Embryonic facial prominence (tissue), 1 donor: Measurements from ENCODE around the gene PRIMPOL.

Source experiments
- DNase-seq: peaks from one replicate; pipeline ENCODE4 v3.0.0-alpha.2; 2016; ENCODE audit errors: extremely low spot score

Gene PRIMPOL

DNA sequence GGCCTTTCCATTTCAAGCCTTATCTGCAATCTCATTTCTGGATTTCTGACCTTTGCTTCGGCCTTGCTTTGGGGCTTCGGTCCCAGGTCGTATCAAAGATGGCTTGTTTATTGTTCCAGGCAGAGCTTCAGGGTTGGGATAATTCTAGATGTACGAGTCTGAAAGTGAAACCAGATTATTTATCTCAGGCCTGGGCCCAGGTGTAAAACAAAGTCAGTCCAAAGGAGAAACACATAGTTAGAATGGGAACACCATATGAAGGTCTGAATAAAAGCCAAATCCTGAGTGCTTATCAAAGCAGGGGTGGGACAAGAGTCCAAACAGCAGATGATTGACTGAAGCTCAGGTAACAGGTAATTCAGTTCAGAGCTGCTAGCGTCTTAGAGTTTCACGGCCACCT lies 17.1 kb downstream of the PRIMPOL start:
- DNase-seq: no peak

GRCh38 chr4:184668096-184668495 lies 18.6 kb downstream of the PRIMPOL start:
- DNase-seq: no peak

DNA sequence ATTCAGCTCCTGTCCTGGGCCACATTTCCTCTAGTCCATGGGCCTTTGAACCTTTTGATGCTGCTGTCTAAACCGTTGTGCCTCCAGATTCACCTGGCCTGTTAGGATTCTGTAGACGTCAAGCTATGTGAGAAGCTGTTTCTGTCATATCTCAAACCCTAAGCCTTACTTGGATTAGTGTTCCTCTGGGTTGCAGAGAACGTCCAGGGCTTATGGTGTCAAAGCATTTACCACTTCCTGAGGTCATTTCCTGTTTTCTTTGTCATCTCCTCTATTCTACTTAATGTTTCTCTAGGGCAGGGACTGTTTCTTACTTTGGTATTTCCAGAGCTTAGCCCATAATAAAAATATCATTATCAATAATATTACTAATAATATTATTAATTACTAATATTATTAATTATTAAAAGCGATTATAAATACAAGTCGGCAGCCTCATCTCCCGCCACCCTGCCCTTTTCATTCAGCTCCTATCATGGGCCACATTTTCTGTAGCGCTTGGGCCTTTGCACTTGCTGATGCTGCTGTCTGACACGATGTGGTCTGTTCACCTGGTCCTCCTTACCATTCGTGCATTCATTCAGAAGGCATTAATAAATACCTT lies 19.1 kb downstream of the PRIMPOL start:
- no peak for DNase-seq

DNA sequence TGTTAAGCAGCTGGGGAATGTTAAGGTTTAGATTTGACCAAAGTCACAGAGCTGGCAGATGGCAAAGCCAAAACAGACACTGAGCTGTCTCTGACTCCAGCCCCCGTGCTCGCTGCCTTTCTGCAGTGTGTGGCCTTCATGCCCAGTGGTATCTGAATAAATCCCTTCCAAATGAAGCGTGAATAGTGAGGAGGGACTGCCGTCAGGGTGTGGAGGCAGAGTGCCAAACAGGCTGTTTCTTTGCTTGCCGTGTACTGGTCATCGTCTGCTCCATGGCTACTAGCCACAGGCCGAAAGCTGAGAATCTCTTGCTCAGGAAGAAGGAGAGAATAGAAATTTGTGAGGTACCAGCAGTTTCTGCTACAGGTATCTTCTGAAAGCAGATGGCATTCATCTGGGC lies 19.7 kb downstream of the PRIMPOL start:
- DNase-seq: no peak

DNA sequence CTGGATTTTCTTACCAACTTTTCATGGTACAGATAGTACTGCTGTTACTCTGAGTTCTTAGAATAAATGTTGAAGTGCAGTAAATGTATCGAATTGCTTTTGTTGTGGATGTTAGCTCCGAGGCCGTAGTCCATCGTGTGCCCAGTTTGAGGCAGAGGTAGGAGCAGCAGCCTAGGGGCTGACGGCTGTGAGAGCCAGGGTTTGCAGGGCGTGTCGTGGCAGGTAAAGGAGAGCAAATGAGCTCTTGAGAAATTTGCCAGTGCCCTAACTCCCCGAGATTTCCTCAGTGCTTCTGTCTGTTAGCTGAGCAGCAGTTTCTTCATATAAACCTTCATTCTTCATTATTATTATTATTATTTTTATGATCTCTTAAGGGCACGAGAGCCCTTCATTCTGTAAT lies 21.6 kb downstream of the PRIMPOL start:
- no peak for DNase-seq

DNA sequence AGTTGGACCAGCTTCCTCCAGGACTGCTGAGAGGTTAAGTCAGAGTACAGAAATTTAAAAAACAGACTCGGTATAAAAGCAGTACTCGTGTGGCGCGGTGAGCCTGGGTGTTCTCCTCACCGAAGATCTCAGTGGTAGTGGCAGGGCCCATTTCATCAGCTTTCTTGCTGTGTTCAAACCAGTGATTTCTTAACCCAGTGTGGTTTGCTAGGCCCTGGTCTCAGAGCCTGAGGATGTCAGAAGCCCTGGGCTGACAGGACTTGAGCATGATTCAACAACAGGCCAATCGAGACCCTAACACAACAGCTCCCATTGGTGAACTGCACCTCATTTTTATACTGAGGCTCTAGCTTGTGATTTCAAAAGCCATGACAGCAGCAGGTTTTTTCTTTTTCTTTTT lies 23.2 kb downstream of the PRIMPOL start:
- DNase-seq: no peak

GRCh38 chr4:184674011-184674410 lies 24.5 kb downstream of the PRIMPOL start:
- DNase-seq: no peak

DNA sequence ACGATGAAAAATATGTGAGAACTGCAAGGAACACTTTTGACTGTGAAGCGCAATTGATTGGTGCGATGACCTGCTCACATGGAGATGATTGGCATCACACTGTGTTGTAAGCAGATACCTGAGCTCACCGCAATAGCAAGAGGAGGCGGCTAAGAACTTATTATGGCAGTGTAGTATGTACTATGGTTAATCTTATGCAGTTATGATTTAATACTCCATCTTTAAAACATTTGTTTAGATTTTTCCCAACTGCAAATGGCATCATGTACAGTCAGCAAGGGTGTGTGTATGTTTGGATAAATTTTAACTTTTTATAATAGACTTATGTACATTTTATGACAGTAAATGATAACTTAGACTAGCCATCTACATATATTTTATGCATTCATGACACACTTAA lies 25.5 kb downstream of the PRIMPOL start:
- no peak for DNase-seq

DNA sequence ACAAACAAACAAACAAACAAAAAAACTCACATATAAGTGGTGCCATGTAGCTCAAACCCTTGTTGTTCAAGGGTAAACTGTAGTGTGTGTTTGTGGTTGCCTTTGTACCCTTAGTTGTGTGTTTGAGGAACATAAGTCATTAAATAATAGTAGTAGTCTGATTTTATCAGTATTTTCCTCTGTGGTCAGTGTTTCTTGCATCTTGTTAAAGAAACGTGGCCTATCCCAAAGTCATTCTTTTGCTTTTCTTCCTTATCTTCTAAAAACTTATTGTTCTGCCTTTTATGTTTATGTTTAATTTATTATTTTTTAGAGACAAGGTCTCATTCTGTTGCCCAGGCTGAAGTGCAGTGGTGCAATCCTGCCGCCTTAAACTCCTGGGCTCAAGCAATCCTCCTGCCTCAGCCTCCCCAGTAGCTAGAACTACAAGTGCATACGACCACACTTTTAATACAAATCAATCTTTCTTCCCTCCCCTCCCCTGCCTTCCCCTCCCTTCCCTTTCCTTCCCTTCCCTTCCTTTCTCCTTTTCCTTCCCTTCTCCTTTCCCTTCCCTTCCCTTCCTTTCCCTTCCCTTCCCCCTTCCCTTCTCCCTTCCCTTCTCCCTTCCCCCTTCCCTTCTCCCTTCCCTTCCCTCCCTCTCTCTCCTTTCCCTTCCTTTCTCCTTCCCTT lies 26.4 kb downstream of the PRIMPOL start:
- DNase-seq: no peak

DNA sequence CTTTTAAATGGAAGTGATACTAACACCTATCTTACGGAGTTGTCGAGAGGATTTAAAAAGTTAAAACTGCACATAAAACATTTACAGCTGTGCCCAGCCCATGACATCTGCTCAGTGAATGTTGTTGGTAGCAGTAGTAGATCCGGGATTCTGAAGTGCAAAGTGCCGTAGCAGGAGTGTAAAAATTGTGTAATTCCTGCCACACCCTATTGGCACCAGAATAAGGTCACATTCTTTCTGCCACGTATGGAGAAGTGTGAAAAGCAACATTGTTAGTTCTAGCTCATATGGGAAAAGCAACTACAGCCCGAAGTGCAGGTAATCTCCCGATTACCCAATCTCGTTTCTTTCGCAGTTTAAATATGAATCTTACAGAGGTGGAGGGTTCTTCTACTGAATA lies 31.2 kb downstream of the PRIMPOL start:
- no peak for DNase-seq

- no peak for DNase-seq
Measured at GRCh38 chr4:184681916-184682315, 32.4 kb downstream of the PRIMPOL start.

GRCh38 chr4:184684491-184685189 lies 35.1 kb downstream of the PRIMPOL start:
- DNase-seq: no peak

DNA sequence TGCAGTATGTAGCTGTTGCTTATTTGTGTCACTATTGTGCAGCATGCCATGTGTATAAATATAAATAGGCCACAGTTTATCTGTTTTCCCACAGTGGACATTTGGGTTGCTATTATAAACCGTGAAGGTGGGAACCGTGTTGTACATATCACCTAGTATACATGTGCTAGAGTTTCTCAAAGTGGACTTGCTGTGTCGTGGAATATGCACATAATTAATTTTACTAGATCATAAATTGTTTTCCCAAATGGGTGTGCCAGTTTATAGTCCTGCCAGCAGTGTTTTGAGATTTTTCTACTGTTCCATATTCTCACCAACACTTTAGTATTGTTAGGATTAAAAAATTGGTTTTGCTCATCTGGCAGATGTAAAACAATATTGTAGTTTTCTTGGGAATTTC lies 38.5 kb downstream of the PRIMPOL start:
- DNase-seq: no peak

- no peak for DNase-seq
Measured at GRCh38 chr4:184688447-184688846, 38.9 kb downstream of the PRIMPOL start.

DNA sequence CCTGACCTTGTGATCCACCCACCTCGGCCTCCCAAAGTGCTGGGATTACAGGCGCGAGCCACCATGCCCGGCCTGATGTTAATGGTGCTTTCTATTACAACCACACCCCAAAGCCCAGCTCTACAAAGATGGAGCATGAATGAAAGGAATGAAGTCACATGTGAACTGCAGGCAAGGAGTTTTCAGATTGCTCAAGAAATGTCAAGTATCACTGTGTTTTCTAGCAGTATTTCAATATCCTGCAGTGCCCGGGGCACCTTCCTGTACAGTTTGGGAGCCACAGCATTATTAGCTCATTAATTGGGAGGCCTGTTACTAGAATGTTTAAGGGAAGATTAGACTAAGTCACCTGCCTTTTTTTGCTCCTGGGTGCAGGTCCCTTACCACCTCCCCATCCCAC lies 40.1 kb downstream of the PRIMPOL start:
- DNase-seq: no peak

DNA sequence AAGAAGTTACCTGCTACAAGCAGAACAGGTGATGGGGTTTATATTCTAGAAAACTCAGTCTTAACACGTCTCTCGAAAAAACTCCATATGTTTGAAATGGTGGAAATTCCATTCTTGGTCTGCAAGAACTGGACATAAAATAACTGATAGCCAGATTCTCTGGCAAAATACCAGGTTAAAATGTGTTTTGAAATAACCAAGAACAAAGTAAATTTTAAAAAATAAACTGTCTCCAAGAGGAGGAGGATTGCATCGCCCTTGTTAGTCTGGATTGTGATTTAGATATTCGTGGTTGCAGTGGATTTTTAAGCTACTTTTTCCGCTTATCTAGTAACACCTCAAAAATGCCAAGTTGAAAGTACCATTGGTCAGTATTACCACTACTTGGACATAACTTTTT lies 43.5 kb downstream of the PRIMPOL start:
- DNase-seq: no peak

DNA sequence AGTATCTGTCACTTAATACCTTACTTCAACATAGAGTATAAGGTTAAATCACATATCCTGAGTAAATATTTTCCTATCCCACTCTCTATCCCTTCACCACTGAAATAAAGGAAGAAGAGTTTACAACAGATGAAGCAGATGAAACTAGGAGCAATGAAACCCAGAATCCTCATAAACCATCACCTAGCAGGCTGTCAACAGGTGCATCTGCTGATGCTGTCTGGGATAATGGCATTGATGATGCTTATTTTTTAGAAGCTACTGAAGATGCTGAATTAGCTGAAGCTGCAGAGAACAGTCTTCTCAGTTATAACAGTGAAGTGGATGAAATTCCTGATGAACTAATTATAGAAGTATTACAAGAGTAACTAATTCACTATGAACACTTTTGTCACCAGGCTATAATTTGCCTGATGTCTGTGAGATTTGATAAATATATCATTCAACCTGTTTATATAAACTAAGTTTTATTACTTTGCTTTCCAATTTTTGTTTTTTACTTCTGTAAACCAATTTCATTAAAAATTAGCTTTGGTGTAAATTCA lies 44.9 kb downstream of the PRIMPOL start:
- no peak for DNase-seq

DNA sequence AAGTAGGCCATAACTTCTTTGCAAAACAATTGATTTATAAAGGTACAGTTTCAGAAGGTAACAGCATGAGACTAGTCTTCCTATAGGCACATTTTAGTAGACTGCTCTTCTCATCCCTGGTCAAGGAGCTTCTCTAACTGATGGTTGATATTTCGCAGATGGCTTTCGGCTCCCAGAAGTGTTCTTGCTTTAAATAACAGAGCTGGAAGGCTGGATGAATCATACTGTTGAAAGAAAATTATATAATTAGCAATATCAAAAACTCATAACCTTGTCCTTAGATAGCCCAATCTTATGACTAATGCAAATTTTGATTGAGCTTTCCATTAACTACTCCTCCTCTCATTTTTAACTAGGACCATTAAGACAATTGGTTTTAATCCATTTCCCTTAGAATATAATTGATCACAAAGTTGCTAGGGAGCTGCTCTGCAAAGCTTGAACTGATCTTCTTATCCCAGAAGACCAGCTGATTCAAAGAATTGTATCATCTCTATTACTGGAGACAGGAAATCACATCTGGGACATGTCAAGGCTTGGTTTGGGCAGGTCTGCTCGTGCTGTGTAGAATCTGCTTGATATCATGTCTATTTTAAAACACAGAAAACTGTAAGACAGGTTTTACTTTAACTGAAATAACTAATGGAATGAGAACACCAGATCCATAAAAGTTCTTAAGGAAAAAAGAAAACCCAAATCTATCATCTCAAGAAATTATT lies 45.8 kb downstream of the PRIMPOL start:
- no peak for DNase-seq

DNA sequence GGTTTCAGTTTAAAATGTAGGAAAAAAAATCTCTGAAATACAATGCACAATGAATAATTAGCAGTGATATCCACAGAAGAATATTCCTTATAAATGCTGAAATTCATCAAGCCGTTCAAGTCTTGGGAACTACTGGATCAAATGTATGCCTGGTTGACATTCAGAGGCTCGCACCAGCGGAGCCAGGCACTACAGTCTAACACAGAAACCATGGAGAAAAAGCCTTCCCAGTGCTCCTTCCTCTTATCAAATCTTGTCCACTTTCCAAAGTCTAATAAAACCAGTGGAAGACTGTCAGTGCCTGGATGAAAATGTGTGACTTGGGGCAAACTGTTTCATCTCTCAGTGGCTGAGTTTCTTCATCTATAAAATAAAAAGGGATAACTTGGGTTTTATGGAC lies 48.4 kb downstream of the PRIMPOL start:
- no peak for DNase-seq

DNA sequence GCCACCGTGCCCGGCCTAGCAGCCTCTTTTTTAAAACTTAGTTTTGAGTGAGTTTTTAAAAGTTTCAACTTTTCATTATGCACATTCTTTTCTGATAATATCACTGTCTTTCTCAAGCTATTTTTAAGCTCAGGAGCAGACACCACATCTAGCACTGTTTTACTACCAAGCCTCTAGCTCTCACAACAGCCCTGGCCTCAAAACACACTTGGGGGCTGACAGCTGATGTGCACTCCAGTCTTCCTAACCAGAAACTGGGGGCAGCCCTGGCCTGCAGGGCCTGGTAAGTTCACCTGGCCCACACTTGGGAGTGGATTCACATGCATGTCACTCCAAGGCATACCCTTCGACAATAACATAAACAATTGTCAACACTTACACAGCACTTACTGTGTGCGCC lies 50.4 kb downstream of the PRIMPOL start:
- DNase-seq: no peak

- DNase-seq: no peak
Measured at GRCh38 chr4:184702114-184702513, 52.6 kb downstream of the PRIMPOL start.

DNA sequence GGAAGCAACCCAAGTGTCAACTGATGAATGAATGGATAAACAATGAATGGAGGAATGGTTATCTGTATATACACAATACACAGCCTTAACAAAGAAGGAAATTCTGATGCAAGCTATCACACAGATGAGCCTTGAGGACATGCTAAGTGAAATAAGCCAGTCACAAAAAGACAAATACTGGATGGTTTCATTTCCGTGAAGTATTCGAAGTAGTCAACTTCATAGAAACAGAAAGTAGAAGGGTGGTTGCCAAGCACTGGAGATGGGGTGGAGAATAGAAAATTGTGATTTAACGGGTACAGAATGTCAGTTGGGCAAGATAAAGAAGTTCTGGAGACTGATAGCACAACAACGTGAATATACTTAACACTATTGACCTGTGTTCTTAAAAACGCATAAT lies 56.2 kb downstream of the PRIMPOL start:
- DNase-seq: no peak
